CD4-positive, alpha-beta T cell treated with Interleukin-15 for 4 hours (primary cell): ENCODE results near the gene PAN3.
A peak's percentile ranks its signal among the peaks of the same experiment; 100 is the strongest.
"Not testable (repeated sequence)": the region's sequence is repeated elsewhere in the genome, so short reads cannot be mapped to it uniquely, and the experiment has no call there.

Experiments used
- DNase-seq: peaks from one replicate; pipeline ENCODE4 v3.0.0-alpha.2; 2020; ENCODE audit warnings: low spot score

Gene PAN3

DNA sequence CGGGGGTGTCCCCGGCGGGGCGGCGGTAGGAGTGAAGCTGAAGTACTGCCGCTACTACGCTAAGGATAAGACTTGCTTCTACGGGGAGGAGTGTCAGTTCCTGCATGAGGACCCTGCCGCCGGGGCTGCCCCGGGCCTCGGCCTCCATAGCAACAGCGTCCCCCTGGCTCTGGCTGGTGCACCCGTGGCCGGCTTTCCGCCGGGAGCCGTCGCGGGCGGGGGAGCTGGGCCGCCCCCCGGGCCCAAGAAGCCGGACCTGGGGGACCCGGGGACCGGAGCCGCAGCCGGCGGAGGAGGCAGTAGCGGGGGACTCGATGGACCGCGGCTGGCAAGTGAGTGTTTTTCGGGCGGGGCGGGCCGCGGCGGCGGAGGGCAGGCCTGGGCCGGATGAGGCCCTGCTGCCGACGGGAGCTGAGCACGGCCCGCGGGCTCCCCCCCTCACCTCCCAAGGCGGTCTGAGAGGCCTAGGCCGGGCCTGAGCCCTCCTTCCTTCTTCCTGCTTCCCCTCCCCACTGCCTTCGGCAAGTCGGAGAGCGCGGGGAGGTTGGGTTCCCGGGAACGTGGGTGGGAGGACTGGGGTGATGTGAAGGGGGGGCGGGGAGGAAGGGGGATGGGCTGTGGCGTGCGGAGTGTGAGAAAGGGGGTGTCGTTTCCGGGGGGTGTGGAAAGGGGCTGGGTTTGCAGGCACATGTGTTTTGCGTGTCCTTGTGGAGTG lies 568 bp downstream of the PAN3 start:
- DNase-seq, result peak; percentile 86

DNA sequence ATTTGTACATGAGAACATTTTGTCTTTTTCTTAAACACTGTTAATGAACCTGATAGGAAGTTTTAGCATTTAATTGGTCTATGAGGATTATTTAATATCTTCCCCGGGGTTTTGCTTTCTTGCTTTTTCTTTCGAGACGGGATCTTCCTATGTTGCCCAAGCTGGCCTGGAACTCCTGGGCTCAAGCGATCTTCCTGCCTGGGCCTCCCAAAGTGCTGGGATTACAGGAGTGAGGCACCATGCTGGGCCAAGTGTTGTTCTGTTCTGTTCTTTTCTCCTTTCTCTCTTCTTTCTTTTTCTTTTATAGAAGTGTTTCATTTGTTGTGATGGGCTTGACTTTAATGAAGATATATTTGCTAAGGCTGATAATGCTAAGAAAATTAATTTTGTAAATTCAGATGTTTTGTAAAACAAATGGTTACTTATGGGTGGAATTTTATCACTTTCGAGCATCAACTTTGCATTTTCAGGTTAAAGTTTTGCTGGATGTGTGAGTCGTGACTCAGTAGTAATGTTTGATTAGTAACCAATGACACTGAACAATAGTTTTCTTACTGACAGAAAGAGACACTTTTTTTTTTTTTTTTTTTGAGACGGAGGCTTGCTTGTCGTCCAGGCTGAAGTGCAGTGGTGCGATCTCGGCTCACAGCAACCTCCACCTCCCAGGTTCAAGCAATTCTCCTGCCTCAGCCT lies 2.2 kb downstream of the PAN3 start:
- no peak for DNase-seq

DNA sequence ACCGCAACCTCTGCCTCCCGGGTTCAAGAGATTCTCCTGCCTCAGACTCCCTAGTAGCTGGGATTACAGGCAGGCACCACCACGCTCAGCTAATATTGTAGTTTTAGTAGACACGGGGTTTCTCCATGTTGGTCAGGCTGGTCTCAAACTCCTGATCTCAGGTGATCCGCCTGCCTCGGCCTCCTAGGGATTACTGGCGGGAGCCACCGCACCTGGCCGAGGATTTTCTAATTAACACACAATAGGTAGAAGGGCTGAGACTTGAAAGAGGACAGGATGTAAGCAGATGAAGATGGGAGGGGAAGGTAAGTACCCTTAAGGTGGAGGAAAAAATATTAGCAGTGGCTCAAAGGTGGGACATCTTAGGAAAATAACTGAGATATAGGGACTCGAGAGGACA lies 3.2 kb downstream of the PAN3 start:
- not testable (repeated sequence) for DNase-seq

DNA sequence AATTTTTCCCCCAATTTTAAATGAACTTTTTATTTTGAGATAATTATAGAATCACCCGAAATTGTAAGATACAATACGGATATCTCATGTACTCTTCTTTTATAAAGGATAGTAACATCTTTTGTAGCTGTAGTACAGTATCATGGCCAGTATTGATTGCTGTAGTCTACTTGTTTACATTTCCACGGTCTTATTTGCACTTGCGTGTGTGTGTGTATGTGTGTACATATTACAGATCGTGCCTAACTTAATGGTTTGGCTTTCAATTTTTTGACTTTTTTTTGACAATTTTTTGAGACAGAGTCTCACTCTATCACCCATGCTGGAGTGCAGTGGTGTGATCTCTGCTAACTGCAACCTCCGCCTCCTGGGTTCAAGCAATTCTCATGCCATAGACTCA lies 6.7 kb downstream of the PAN3 start:
- no peak for DNase-seq

DNA sequence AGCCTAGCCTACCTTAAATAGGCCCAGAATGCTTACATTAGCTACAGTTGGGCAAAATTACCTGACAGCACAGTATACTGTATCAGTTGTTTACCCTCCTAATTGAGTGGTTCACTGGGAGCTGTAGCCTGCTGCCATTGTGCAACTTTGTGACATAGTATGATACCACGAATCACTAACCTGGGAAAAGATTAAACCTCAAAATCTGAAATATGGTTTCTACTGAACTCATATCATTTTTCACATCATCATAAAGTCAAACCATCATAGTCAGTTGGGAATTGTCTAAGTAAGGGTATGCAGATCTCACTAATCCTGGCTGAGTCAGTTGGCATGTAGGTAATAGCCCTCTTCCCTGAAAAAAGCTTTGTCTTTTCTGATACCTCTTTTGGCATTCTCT lies 9.2 kb downstream of the PAN3 start:
- no peak for DNase-seq

DNA sequence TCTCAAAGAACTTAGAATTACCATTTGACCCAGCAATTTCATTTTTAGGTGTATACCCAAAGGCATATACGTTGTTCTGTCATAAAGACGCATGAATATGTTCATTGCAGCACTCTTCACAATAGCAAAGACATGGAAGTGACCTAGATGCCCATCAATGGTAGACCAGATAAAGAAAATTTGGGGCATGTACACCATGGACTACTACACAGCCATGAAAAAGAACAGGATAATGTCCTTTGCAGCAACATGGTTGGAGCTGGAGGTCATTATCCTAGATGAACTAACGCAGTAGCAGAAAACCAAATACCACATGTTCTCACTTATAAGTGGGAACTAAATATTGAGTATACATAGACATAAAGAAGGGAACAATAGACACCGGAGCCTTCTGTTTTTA lies 20.7 kb downstream of the PAN3 start:
- DNase-seq, result no peak

DNA sequence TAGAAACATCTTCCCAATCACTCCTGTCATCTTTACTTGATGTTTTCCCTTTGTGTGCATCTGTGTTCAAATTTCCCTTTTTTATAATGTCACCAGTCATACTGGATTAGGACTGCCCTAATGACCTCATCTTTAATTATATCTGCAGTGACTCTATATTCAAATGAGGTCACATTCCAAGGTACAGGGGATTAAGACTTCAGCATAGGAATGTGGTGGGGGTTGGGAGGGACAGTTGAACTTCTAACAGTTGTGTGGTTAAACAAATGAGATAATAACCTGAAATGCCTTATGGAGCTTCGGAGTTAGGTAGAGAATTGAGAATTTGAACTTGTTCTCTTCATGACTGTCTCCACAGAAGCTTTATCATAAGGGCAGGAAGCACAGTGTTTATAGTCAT lies 23.0 kb downstream of the PAN3 start:
- no peak for DNase-seq

DNA sequence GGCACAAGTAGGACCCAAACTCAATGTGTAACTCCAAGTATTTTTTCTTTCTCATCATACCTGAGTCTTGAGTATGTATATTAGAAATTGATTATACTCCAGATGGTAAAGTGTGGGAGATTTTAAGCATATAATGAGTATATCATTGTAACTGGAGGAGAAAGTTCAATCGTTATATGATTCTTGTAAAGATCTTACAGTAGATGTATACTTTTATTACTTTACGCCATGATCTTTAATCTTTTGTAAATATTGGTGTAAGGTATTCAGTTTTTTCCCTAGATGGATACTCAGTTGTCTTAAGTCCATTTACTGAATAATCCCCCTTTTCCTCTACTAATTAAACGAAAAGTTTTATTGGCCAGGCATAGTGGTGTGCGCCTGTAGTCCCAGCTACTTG lies 25.2 kb downstream of the PAN3 start:
- DNase-seq, result no peak

DNA sequence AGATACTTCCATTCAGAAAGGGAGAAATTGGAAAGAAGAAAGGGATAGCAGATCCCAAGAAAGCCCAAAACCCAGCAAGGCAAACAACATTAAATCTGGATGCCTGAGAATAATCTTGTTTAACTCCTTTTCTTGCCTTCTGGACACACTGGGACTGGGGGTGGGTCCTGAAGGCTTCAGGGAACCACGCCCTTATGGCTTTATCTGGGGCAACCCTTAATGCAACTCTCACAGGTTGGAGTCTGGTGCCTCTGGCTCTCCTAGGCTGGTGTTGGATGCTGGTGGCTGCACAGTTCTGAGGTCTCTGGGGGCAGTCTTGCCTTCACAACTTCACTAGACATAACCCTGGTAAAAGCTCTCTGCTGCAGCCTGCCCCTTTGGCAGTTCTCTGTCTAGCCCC lies 27.9 kb downstream of the PAN3 start:
- DNase-seq, result no peak

DNA sequence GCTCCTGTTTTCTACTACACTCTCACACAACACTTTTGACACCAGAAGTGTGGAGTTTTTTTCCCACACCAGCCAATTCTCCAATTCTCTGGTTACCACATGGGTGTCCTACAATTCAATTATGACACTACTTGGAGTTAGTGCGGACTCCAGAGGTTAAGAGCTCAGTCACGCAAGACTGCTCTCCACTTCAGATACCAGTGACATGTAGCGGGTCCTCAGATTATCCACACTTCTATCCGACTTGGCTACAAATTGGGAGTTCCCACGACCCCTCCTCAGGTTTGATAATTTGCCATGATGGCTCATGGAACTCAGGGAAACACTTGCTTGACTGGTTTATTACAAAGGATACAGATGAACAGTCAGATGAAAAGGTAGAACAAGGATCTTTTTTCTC lies 32.9 kb downstream of the PAN3 start:
- DNase-seq, result no peak

DNA sequence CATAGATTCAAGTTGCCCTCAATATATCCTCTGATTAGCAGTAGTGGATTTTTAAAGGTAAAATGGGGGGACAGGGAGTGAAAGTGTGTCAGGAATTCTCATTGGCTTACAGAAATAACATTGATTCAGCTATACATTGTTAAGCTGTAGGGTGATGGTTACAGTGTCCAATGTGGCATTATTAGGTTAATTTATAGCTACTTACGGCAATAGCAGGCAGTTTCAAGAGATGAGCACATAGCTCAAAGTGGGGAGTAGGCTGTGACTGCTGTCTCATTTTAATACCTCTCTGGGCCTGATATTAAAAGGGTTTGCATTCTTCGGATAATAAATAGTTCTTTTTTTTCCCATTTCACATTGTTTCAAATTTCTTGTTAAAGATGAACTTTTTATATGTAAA lies 34.6 kb downstream of the PAN3 start:
- DNase-seq, result no peak

DNA sequence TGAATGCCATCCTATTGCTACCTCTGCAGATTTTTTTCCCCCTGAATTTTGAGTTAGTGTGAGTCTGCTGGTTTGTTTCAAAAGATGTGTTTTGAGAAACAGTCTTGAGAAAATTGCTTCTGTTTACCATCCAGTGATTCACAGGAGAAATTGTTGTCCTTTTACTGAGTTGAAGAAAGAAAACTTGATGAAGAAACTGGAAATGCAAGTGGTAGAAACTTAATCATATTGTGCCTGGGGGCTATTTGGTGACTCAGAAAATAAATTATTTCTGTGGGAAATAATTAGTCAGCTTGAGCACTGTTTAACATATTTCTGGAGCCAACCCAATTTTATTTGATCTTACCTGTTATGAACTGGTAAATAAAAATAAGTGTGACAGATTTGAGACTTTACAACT lies 35.4 kb downstream of the PAN3 start:
- no peak for DNase-seq

DNA sequence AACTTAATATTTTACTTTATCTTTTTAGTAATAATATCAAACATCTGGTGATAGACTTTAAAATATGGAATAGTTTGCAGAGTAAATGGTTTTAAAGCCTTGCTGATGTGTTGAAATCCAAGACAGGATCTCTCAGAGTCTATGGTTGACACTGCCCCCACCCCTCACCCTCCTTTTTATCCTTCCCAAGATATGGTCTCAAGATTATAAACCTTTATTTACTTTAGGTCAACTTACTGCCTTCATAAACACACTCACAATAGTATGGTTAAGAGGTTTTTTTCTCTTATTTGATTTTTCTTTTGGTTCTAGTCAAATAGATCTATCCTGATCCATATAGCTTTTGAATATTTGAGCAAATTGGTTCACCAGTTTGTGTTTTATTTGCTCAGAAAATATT lies 39.0 kb downstream of the PAN3 start:
- DNase-seq, result no peak

DNA sequence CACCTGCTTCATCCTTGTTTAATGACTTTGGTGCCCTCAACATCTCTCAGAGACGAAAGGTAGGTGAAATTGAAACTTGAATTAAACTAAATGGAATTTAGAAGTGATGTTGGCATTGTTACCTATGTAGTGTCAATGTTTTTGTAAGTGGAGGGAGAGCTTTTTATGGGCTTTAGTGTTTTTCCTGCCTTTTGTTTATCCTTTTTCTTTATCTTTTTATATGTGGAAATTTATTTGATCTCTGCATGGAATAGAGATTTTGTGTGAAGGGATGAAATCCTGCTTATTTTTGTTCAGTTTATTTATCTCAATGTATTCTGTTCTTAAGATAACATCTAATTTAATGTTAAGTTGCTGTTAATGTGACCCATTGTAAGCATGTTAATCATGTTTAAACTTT lies 39.5 kb downstream of the PAN3 start:
- no peak for DNase-seq

DNA sequence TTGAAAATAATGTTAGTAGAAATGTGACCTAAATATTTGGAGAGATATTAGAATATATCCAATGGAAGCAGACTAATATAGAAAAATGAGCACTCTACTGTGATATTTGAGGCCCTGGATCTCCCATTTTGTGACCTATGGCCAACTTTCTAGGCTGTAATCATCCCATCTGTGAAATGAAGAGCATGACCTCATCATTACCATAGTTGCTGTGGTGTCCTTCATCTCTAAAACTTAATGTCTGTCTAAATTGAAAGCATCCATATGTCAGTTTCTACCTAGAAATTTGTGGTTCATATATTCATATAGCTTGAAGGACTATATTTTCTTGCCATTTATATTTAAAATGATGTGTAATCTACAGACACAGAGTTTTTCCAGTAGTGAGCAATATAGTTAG lies 41.6 kb downstream of the PAN3 start:
- DNase-seq, result no peak

DNA sequence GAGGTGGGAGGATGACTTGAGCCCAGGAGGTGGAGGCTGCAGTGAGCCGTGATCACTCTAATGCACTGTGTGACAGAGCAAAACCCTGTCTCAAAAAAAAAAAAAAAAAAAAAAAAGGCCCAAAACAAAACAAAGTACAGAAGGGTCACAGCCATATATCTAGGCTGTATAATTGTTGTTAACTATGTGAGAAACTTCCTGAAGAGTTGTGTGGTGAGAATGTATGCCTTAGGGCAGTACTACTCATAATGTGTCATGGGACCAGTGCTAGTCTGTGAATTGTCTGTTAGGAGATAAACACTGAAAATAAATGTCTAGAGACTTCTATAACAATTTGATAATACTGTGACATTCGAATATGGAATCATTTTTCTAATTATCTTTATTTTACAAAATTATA lies 43.1 kb downstream of the PAN3 start:
- no peak for DNase-seq

DNA sequence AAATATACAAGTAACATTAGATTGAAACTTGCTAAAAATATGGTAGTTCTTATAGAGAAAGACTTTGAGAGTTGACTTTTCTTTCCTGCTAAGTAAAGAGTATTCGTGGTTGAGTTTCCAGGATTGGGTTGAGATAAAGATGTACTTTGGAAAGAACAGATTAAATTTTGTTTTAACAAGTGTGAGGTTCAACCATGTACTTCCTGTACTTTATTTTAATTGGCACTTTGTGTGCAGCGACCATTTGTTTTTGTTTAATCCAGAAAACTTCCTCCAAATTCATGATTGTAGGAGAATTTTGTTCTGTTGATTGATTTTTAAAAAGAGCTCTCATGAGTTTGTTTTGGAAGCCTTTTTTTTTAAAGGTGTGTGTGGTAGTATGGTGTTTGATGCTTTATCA lies 46.9 kb downstream of the PAN3 start:
- DNase-seq, result no peak

DNA sequence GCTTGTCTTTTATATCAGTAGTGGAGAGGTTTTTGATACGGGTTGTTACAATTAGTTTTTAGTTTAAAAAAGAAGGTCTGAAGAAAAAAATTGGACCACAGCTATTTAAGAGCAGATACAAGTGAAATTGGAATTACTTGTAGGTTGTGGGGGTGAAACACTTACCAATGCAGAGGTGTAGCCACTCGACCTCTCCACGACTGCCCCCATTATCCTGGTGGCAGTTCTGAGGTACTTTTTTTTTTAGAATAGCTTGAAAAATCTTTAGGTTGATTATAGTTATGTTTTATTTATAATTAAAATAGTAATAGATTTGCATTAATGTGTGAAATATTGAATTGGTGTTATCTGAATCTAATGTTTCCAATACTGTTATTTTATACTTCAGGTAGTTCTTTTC lies 60.7 kb downstream of the PAN3 start:
- no peak for DNase-seq

DNA sequence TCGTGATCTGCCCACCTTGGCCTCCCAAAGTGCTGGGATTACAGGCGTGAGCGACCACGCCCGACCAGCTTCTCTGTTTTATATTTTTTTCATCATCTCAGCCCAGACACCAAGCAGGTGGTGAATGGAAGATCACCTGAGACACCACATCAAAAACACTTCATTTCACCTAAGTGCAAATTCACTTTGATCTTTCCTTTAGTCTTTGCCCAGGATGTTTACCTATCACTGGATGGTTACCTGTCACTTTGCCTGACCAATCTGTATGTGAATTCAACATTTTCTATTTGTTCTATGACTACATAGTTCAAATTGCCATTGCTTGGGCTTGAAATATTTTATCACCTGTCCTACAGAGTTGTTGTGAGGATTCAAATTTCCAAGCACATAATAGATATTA lies 65.7 kb downstream of the PAN3 start:
- DNase-seq, result no peak

DNA sequence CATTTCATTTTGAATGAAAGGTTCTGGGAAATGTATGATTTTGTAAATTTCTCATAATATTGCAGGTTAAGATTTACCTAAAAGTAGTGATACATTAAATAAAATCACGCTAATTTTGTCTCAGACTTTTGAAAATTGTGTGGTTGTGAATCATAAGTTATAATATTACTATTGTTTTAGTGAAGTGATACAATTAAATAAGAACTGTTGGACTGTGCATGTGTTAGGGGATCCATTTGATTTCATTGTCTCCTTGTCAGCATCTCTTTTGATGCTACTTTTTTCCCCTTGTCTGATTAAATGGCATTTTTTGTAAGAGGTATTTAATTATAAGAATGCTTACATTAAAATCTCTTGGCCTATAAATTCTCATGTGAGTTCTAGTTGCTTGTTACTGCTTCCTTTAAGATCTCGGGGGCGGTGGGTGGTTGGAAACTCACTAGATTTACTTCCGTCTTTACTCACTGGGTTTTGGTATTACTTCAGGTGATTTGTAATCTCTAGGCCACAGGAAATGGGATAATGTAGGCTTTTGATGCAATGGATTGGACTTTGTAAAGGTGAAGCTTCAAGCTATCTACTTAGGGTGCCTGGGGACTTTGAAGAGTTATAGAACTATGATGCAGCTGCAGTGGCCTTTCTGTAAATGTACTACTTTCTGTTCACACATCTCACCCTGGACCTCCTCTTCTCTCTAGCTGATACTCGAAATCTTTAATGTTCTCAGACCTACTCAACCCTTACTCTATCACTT lies 66.5 kb downstream of the PAN3 start:
- DNase-seq, result no peak

DNA sequence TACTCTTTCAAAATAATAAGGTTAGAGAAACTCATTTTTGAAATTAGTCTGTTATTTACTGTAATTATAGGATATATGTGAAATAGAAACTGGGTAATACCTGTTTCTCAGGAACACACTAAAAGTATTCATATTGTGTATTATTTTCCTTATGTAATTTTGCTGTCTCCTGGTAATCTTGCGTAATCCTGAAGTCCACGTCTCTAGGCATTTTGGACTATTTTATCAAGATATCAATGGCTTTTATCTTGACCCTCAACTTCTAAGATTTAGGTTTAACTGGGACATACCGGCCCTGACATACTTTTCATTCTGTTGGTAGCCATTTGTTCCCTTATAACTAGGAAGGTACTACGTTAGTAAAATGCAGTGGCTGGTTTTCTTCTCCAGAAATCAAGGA lies 80.3 kb downstream of the PAN3 start:
- DNase-seq, result no peak

DNA sequence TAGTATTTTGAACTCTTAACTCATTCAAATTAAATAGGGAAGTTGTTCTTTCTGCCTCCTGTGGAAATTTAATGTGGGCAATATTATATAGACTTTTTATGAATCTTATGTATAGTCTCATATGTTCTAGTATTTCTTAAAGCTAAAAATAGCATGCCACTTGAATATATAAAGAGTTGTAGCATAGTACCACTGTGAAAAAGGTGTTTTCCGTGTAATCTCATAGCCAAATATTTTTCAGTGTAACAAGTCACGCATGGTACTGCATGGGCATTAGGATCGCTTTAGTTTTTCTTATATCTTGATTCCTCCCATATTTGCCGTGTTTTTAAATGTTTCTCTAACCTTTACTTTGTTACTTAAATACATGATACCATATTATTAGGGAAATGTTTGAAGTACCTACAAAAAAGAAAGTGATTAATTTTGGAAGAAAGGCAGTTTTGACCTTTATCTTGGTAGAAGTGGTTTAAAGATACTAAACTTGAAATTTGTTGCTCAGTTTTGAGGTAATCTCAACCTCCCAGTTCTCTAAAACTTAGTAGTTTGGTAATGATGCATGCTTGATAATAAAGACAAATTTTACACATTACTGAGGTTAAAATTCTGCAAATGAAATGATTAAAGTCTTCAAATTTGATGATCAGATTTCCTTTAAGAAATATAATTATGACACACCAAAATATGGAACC lies 81.2 kb downstream of the PAN3 start:
- DNase-seq, result no peak

DNA sequence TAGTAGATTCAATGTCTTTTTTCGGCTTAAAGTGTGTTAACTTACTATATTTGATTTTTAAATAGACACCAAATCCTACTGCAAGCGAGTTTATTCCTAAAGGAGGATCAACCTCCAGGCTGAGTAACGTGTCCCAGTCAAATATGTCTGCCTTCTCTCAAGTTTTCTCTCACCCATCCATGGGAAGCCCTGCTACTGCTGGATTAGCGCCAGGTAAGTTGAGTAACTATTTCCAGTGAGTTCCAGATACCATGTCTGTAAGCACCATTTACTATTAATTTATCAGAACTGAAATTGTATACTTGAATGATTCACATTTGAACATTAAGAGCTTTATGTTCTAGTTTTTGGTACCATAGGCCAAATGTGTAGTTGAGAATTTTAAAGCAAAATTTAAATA lies 81.8 kb downstream of the PAN3 start:
- DNase-seq, result no peak
